ENCODE measurements around the gene FAM163A.

Gene FAM163A

GRCh38 chr1:179812501-179813292 is 69.6 kb downstream of the FAM163A start:
- in situ Hi-C loops (cut with HindIII; ENCODE audit: low sequenced_read_pairs) = loop anchor here (5.0 to 10.0 kb wide), 3 partner anchors 58 to 258 kb away; no protein-coding TSS in a partner anchor

GRCh38 chr1:179813626-179814545 is 70.8 kb downstream of the FAM163A start:
- in situ Hi-C loops (cut with HindIII; ENCODE audit: low sequenced_read_pairs) = loop anchor here (5.0 to 10.0 kb wide), 3 partner anchors 59 to 259 kb away; no protein-coding TSS in a partner anchor

GRCh38 chr1:179814546-179814838 is 71.4 kb downstream of the FAM163A start:
- in situ Hi-C loops (cut with HindIII; ENCODE audit: low sequenced_read_pairs) = loop anchor here (5.0 to 10.0 kb wide), 3 partner anchors 60 to 260 kb away; no protein-coding TSS in a partner anchor

GRCh38 chr1:179815641-179816040 is 72.5 kb downstream of the FAM163A start:
- in situ Hi-C loops (cut with HindIII; ENCODE audit: low sequenced_read_pairs) = loop anchor here (10.0 kb wide), 2 partner anchors 61 to 261 kb away; no protein-coding TSS in a partner anchor

- in situ Hi-C loops (cut with HindIII; ENCODE audit: low sequenced_read_pairs) = loop anchor here (10.0 kb wide), 2 partner anchors 62 to 262 kb away; no protein-coding TSS in a partner anchor
Observed at GRCh38 chr1:179816196-179816960, 73.3 kb downstream of the FAM163A start.

- in situ Hi-C loops (cut with HindIII; ENCODE audit: low sequenced_read_pairs) = loop anchor here (10.0 kb wide), 2 partner anchors 62 to 262 kb away; no protein-coding TSS in a partner anchor
Observed at GRCh38 chr1:179817056-179817455, 74.0 kb downstream of the FAM163A start.

GRCh38 chr1:179817789-179818188 is 74.7 kb downstream of the FAM163A start:
- in situ Hi-C loops (cut with HindIII; ENCODE audit: low sequenced_read_pairs) = loop anchor here (10.0 kb wide), 2 partner anchors 63 to 263 kb away; no protein-coding TSS in a partner anchor

GRCh38 chr1:179818260-179818659 is 75.2 kb downstream of the FAM163A start:
- in situ Hi-C loops (cut with HindIII; ENCODE audit: low sequenced_read_pairs) = loop anchor here (10.0 kb wide), 2 partner anchors 63 to 263 kb away; no protein-coding TSS in a partner anchor

GRCh38 chr1:179818743-179819173 is 75.7 kb downstream of the FAM163A start:
- in situ Hi-C loops (cut with HindIII; ENCODE audit: low sequenced_read_pairs) = loop anchor here (10.0 kb wide), 2 partner anchors 64 to 264 kb away; no protein-coding TSS in a partner anchor

GRCh38 chr1:179820226-179820970 is 77.3 kb downstream of the FAM163A start:
- in situ Hi-C loops (cut with HindIII; ENCODE audit: low sequenced_read_pairs) = no loop called here

- in situ Hi-C loops (cut with HindIII; ENCODE audit: low sequenced_read_pairs) = no loop called here
Observed at GRCh38 chr1:179821524-179821923, 78.4 kb downstream of the FAM163A start.

- in situ Hi-C loops (cut with HindIII; ENCODE audit: low sequenced_read_pairs) = no loop called here
Observed at GRCh38 chr1:179822065-179822464, 79.0 kb downstream of the FAM163A start.

GRCh38 chr1:179823693-179824092 is 80.6 kb downstream of the FAM163A start:
- in situ Hi-C loops (cut with HindIII; ENCODE audit: low sequenced_read_pairs) = no loop called here

- in situ Hi-C loops (cut with HindIII; ENCODE audit: low sequenced_read_pairs) = no loop called here
Observed at GRCh38 chr1:179824265-179824664, 81.2 kb downstream of the FAM163A start.

GRCh38 chr1:179825206-179825605 is 82.1 kb downstream of the FAM163A start:
- in situ Hi-C loops (cut with HindIII; ENCODE audit: low sequenced_read_pairs) = no loop called here

GRCh38 chr1:179825798-179826460 is 82.8 kb downstream of the FAM163A start:
- in situ Hi-C loops (cut with HindIII; ENCODE audit: low sequenced_read_pairs) = no loop called here

GRCh38 chr1:179826626-179827280 is 83.7 kb downstream of the FAM163A start:
- in situ Hi-C loops (cut with HindIII; ENCODE audit: low sequenced_read_pairs) = no loop called here

- in situ Hi-C loops (cut with HindIII; ENCODE audit: low sequenced_read_pairs) = no loop called here
Observed at GRCh38 chr1:179828554-179829110, 85.5 kb downstream of the FAM163A start.
